ENCODE measurements around the gene INF2.
A peak's percentile ranks its signal among the peaks of the same experiment; 100 is the strongest.
"Not testable (repeated sequence)": the region's sequence is repeated elsewhere in the genome, so short reads cannot be mapped to it uniquely, and the experiment has no call there.

The INF2 gene

DNA sequence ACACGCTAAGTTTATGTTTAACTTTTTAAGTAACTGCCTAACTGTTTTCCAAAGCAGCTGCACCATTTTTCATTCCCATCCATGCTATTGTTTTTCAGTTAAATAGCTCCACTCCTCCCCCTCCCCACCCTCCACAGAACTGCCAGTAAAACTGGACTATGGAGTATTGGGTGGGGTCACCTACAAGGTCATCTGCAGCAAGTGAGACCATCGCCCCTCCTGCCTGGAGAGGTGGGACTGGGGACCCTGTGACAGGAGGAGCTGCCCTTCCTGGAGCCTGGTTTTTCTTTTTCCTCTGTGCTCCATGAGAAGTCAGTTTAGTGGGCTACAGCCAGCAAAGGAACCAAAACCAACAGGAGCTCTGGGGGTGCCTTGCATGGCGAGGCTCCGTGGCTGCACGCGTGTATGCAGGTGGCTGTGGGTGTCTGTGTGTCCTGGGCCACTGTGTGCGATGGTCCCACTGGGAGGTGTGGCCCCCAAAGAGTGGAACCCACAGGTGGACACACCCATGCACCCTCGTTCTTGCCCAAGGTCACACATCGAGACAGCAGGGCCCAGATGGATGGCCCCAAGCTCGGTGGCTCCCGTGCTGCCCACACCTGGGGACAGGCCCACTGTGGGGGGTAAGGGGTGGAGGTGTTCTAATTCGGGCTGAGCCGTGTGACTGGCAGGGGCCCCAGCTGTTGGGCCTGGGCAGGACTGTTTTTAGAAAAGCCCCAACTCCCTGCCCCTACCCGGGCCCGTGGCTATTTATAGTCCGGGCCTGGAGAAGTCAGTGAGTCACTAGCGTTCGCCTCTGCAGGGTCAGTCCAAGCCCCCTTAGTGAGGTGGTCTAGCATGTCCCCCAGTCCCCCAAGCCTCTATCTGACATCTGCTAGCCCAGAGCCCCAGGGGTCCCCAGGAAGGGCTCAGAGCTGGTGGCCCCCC lies 32.4 kb downstream of the INF2 start:
- DNase-seq (ENCODE audit: low spot score): no peak

DNA sequence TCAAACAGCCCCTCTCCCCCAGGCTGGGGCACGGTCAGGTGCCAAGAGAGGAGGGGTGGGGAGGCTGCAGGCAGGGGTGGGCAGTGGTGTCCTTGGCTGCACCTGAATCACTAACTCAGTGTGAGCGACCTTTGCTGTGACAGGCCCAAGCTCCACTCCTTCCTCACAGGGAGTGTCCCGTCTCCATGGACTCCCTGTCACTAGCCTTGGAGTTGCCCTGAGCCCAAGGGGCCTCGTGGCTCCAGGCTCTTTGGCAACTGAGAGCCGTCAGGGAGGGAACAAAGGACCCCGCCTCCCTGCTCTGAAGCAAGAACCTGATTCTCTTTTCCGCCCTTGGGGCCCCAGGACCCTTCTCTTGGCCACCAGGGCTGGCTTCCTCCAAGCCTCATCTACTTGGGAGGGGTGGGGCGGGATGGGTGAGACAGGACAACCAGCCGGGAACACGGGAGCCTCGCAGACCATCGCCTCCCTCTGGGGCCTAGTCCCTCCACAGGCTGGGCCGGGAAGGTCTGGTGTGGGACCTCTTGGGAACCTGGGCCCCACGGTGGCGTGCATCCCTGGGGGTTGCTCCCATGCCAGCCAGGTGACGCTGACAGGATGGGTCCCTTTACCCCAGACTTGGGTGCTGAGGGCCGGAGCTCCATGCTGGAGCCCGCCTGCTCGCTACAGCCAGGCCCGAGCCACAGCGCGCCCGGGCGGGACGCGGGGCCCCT lies 33.7 kb downstream of the INF2 start:
- no peak for DNase-seq (ENCODE audit: low spot score)

DNA sequence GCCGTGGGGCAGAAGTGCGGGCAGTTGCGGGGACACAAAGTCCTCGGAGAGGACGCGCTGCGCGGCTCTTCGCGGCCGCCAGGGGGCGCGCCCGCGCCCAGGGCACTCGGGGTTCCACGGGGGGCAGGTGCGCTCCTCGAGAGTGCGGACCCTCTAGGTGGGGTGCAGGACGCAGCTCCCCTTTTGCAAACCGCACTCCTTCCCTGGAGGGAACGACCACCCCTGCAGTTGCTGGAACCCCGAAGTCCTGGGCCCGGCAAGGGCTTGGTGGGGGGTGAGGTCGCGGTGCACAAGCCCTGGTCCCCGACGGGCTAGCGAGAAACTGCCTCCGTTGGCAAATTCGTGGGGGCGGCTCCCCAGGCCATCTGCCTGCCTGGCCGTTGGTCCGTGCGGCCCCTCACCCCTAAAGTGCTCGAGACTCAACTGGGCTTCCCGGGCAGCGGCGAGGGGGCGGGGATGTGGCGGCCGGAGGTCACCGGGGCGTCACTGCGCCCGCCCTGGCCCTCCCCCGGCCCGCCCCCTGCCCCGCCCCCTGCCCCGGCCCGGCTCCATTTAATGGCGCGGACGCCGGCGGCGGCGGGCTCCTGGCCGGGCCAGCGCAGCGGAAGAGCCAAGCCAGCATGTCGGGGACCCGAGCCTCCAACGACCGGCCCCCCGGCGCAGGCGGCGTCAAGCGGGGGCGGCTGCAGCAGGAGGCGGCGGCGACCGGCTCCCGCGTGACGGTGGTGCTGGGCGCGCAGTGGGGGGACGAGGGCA lies 34.4 kb downstream of the INF2 start, which contains the start of gene ADSS1:
TSS of gene ADSS1 (plus strand) at position 579 of the 756 bp plus-strand sequence. CDS start at position 621, 42 bp downstream.
- peak; percentile 96 for DNase-seq (ENCODE audit: low spot score)

DNA sequence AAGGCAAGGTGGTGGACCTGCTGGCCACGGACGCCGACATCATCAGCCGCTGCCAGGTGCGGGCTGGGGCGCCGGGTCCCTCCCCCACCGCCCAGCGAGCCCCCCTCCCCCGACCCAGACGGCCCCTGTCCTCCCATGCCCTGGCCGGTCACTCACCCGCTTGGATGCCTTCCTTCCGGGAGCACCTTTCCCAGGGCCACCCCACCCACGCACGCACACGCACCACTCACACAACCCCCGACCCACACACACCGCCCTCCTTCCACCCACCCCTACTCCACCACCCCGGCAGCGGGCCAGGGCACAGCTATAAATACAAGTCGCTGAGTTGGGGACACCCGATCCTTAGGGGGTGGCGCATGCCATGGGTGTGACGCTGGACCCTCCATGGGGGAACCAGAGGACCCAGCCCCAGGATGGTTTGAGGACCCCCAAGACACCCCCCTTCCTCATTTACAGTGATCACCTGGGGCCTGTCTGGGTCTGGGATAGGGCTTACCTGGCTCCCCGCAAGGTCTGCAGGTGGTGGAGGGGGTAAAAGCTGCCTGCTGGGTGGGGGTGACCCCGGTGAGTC lies 35.1 kb downstream of the INF2 start:
- DNase-seq (ENCODE audit: low spot score): peak; percentile 69

DNA sequence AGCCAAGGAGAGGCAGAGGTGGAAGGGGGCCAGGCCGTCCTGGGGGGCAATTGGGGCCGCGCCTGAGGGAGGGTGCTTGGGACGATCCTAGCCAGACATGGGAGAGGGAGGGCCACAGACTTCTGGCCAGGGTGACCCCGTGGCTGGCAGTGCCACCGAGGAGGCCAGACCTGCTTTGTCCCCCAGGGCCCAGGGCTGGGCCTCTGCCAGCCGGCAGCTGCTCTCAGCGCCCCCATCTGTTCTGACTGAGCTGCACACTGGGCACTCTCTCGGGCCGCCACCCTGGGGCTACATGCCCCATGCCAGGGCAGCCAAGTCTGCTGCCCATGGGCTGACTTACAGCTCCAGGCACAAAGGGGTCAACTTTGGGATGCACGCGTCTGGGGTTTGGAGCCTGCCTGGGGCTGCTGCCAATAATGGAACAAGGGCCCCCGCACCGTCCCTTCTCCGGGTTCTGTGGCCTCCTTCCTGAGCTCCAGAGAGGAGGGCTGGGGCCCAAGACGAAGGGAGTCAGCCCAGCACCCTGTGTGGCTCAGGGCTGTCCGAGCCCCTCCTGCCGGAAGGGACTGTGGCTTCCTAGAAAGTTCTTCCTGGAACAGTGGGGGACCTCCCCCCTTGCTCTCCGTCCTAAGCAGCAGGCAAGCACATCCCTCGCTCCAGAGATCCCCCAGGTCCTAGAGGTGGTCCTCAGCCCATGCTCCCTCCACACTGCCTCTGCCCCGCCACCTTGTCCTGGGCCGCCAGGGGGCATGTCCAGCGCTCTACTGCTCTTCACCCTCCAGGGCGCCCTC lies 35.8 kb downstream of the INF2 start:
- DNase-seq (ENCODE audit: low spot score): peak; percentile 71

DNA sequence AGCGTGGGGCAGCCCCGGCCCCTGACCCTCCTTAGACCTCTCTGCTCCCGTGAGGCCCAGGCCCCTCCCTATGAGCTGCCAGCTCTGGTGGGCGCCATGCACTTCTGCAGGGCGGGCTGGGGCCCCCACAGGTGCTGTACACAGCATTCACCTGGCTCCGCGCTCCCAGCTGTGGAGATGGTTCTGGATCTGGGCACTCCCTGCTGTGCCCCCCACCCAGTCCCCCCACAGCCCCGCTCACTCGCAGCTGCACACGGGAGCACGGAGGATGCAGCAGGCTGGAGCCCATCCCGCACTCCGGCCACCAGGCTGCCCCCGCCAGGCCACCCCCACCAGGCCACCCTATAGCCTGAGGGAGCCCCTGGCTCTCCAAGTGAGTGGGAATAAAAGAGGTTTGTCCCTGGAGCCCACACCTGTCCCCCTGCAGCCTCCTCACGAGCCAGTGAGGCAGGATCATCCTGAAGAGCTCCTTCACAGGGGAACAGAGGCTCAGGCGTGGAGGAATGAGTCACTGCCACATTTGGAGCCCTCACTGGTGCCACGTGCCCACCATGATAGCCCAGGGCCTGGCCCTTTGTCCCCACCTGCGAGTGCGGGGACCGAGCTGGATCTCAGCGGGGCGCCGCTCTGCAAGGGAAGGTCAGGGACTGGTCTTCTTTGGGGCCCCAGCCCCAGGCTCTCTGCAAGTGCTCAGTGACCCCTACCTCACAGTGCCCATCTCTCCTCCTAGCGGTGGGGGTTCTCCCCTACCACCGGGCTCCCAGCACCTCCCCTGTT lies 36.5 kb downstream of the INF2 start:
- no peak for DNase-seq (ENCODE audit: low spot score)

DNA sequence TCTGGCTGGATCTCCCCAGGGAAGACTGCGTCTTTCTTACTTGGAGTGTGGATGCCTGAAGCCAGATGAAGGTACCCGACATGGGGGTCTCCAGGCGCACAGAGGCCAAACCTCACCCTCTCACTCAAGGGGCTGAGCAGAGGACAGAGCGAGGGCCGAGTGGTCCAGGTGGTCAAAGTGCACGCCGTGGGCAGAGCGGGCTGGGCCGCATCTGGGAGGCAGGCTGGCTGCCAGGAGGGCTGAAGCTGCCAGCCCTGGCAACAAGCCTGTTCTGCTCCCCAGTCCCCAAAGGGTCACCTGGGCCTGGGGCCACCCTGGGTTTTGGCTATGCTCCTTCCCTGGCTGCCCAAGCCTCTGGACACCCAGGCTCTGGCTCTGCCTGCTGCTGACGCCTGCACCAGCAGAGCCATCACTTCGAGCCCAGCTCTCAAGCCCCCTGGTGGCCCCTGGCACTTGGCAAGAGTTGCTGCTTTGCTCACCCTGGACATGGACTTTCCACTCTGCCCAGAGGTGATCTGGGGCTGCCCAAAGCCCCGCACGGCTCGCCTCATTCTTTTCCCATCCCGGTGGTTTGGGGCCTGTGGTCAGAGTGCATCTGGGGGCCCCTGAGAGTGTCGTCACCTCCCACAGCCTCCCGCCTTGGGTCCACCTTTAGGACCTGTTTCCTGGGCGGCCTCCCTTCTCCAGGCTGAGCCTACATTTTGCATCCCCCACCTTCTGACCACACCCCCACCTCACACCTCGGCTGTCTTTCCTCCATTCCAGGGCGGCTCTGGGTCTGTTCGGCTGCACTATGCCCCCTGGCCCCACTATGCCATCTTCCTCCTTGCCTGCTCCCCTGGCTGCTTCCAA lies 37.4 kb downstream of the INF2 start:
- no peak for DNase-seq (ENCODE audit: low spot score)

DNA sequence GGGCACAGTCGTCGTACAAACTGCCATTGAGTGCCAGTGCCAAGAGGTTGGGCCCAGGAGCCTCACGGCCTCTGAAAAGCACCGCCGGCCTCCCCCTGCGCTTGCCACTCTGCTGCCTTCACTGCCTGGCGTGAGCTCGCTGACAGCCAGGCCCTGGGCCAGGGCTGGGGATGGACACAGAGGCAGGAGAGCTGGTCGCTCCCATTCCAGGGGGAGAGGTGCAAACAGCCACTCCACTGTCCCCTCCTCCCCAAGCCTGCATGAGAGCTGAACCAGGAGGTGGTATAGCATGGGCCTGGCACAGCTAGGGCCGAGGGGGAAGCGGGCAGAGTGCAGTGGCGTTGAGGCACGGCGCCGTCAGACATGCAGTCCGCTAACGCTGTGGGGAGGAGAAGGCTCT lies 39.2 kb downstream of the INF2 start:
- no peak for DNase-seq (ENCODE audit: low spot score)

DNA sequence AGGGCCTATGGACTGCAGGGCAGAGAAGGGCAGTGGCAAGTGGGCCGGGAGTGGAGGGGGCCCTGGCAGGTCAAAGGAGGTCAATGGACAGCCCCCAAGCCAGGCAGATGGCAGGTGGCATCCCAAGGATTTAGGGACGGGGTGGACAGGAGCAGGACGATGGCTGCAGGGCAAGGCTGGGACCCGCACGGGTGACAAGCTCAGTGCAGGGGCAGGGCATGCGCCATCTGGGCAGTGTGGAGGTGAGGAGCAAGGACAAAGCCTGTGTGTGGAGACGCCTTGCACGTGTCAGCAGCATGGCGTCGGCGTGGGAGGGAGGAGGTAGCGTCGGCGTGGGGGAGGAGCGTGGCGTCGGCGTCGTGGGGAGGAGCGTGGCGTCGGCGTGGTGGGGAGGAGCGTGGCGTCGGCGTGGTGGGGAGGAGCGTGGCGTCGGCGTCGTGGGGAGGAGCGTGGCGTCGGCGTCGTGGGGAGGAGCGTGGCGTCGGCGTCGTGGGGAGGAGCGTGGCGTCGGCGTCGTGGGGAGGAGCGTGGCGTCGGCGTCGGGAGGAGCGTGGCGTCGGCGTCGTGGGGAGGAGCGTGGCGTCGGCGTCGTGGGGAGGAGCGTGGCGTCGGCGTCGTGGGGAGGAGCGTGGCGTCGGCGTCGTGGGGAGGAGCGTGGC lies 39.9 kb downstream of the INF2 start:
- DNase-seq (ENCODE audit: low spot score): not testable (repeated sequence)

DNA sequence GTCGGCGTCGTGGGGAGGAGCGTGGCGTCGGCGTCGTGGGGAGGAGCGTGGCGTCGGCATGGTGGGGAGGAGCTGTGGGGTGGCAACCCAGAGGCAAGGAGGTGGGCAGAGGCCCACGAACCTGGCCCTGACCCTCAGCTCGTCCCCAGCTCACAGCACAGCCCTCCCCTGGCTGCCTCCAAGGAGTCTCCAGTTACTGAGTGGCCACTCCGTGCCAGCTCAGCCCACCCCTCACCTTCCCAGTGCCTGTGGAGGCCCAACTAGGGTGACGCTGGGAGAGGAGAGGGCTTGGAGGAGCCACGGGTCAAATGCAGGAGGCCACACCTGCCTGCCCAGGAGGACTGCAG lies 40.4 kb downstream of the INF2 start:
- no peak for DNase-seq (ENCODE audit: low spot score)

DNA sequence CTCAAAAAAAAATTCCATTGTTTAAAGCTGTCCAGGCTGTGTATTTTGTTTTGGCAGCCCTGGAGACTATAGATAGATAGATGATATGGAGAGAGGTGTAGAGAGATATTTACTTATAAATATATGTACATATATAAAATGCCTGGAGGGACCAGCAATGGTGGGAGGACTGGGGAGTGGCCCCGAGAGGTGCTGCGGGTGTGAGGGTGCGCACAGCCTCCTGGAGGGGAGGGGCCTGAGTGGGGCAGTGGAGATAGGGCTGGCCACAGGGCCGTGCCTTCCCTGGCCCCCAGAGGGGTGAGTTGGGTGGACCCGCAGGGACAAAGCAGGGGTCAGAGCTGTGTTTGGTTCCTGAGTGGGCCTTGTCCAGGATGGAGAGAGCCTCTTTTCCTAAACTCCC lies 41.1 kb downstream of the INF2 start:
- DNase-seq (ENCODE audit: low spot score): no peak

DNA sequence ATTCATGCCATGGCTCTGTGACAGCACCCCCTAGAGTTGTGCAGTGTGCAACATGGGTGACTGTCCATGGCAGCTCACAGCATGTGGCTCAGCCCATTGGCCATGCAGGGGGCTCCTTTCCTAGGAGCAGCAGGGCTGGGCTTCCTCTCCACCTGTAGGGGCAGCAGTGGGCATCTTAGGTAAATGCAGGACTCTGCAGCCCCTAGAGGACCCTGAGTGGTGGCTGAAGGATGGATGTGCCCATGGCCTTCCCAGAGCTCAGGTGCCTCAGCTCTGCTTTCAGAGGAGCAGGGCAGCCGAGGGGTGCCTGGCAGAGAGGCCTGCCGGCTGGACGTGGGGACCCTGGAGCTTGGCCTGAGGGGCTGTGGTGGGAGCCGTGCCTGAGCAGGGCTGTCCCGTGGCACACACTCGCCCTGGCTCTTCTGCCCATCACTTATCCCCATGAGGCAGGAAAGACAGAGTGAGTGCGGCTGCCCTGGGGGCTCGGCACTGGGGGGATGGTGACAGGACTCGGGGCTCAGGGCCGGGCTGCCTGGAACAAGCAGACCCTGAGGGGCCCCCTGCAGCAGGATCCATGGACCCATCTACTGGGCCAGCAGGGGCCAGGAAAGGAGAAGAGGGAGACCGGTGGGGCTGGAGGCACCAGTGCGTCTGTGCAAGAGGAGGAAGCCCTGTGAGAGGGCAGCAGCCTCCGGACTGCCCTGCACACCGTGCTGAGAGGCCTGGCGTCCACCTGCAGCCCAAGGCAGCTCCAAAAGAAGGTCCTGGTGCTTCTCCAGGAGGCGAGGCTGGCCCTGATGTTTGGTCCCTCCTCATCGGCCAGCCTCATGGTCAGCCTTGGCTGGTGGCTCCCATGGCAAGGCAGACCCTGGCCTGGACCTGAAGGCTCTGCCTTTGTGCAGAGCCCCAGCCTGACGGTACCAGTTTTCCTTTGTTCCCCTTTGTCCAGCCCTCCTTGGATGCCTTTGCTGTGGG lies 42.2 kb downstream of the INF2 start:
- peak; percentile 81 for DNase-seq (ENCODE audit: low spot score)

DNA sequence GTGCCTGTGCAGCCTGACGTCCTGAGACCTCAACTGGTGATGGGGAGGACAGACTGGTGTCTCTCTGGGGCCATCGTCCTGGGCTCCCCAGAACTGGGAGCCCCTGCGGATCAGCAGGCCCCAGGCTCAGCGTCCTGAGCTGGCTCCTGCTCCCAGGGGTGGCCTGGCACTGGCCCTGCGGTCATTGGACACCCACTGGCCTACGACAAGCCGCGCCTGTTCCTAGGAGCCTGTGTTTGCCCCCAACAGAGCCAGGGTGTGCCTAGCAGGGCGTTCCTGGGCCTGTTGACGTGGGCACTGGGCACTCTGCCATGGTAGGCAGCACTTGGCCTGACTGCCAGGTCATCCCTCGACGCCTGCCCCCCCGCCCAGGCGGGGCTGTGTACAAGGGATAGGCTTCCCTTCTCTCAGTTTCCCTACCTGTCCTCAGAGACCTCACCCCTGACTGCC lies 43.0 kb downstream of the INF2 start:
- no peak for DNase-seq (ENCODE audit: low spot score)

DNA sequence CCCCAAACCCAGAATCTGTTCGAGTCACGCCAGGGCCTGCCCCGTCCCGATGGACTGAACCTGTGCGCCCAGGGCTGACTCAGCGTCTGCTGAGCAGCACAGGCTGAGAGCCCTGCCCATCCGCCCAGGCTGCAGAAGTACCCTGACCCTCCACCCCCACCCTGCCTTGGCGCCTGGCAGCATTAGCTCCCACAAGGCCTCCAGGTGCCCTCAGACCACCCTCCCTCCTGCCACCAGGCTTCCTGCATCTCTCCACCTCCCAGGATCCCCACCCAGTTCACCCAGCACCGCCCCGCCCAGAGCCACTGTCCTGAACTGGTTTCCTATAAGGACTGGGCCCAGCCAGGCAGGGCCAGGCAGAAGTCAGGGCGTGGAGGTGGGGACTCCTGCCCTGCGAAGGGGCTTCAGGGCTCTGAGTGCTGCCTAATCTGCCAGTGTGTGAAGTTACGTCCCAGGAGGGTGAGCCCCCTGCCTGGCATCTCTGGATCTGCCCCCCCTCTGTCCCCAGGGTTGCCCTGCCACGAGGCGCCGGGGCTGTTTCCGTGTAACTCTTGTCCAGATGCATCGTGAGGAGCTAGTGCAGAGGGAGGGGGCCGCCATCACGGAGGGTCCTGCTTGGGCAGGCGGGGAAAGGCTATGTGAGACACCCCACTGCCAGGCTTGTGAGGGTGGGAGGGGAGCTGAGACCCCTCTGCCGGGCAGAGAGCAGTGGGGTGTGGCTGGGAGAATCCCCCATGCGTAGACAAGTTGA lies 43.7 kb downstream of the INF2 start:
- no peak for DNase-seq (ENCODE audit: low spot score)

DNA sequence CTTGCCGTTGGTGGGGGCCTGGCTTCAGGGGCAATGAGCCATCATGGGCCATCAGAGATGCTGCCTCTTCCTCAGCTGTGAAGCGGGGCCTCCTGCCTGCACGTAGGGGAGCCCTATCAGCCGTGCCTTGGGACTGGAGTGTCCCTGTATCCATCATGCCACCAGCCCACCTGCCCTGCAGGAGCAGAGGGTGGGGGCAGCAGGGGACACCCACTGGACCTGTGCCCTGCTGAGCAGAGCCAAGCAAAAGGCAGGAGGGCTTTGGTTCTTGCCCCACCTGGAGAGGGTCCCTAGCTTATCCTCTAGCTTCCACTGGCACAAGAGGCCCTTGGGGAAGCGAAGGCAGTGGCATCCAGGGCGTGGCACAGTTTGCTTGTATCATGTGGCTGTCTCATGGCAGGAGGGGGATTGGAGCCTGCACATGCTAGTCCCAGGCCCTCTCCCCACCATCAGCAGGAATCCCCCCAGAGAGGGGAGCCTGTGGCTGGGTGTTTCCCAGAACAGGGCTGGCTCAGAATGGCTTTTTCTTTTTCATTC lies 44.7 kb downstream of the INF2 start:
- no peak for DNase-seq (ENCODE audit: low spot score)

DNA sequence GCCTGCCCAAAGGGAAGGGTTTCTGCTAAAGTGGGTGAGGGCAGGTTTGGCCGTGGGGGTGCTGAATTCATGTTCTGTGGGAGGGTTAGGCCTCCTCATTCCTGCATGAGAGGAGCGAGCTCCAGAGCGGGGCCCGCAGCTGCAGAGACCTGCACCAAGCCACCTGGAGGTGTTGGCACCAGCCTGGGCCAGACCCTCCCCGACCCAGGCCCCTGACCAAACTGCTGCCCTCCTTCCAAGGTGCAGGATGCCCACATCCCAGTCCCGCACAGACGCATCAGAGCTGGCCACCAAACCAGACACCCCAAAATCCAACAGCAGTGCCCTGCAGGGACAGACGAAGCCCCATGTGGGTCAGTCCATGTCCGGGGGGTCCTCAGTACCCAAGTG lies 45.2 kb downstream of the INF2 start:
- no peak for DNase-seq (ENCODE audit: low spot score)
